SK-N-SH treated with all-trans-retinoic acid at 6 μM for 48 hours (cell line): ENCODE results near the gene ZNF697.

Experiments
- ATAC-seq: fragments of 200-7000 bp; cut with Tn5 transposase; 3 replicates; pipeline ENCODE4 v1.9.1; 2020; ENCODE audit warnings: mild to moderate bottlenecking, moderate library complexity
- ARNTL ChIP-seq: fragments of 450-650 bp; formaldehyde crosslinking; IDR thresholded peaks from 2 replicates; pipeline ENCODE4 v1.5.0; 2020; ENCODE audit warnings: low read depth, mild to moderate bottlenecking, moderate library complexity, borderline replicate concordance
- BACH2 ChIP-seq: fragments of 250-450 bp; sonication (Bioruptor Pico); IDR thresholded peaks from 2 replicates; pipeline ENCODE4 v1.9.0; 2021; ENCODE audit warnings: mild to moderate bottlenecking, borderline replicate concordance
- CSDC2 ChIP-seq: fragments of 250-450 bp; sonication (Bioruptor Pico); IDR thresholded peaks from 2 replicates; pipeline ENCODE4 v1.5.0; 2020; ENCODE audit warnings: mild to moderate bottlenecking, moderate library complexity
- ESRRG ChIP-seq: fragments of 250-450 bp; sonication (Bioruptor Pico); IDR thresholded peaks from 2 replicates; pipeline ENCODE4 v1.6.1; 2021; ENCODE audit warnings: mild to moderate bottlenecking
- GLIS3 ChIP-seq: fragments of 250-450 bp; sonication (Bioruptor Pico); IDR thresholded peaks from 2 replicates; pipeline ENCODE4 v1.5.0; 2020; ENCODE audit warnings: mild to moderate bottlenecking, moderate library complexity
- ISL1 ChIP-seq: fragments of 250-450 bp; sonication (Bioruptor Pico); IDR thresholded peaks from 2 replicates; pipeline ENCODE4 v2.1.2; 2022; ENCODE audit warnings: mild to moderate bottlenecking, moderate library complexity
- OSR1 ChIP-seq: fragments of 250-450 bp; sonication (Bioruptor Pico); IDR thresholded peaks from 2 replicates; pipeline ENCODE4 v1.8.0; 2022; ENCODE audit warnings: moderate library complexity, mild to moderate bottlenecking, inconsistent platforms
- PPARA ChIP-seq: fragments of 250-450 bp; sonication (Bioruptor Pico); IDR thresholded peaks from 2 replicates; pipeline ENCODE4 v1.5.0; 2020; ENCODE audit warnings: mild to moderate bottlenecking, borderline replicate concordance
- RARB ChIP-seq: fragments of 250-450 bp; sonication (Bioruptor Pico); IDR thresholded peaks from 2 replicates; pipeline ENCODE4 v1.8.0; 2021; ENCODE audit warnings: mild to moderate bottlenecking, moderate library complexity
- TCF4 ChIP-seq: fragments of 250-450 bp; sonication (Bioruptor Pico); IDR thresholded peaks from 2 replicates; pipeline ENCODE4 v1.8.0; 2021; ENCODE audit warnings: mild to moderate bottlenecking, moderate library complexity, borderline replicate concordance
- TOX ChIP-seq: fragments of 250-450 bp; sonication (Bioruptor Pico); IDR thresholded peaks from 2 replicates; pipeline ENCODE4 v1.8.0; 2021; ENCODE audit warnings: mild to moderate bottlenecking, moderate library complexity, borderline replicate concordance
- ZC3H10 ChIP-seq: fragments of 250-450 bp; sonication (Bioruptor Pico); IDR thresholded peaks from 2 replicates; pipeline ENCODE4 v1.5.1; 2021; ENCODE audit warnings: mild to moderate bottlenecking, moderate library complexity
- ZFP3 ChIP-seq: fragments of 250-450 bp; sonication (Bioruptor Pico); IDR thresholded peaks from 2 replicates; pipeline ENCODE4 v1.5.0; 2020; ENCODE audit warnings: mild to moderate bottlenecking, moderate library complexity
- ZNF565 ChIP-seq: fragments of 450-650 bp; formaldehyde crosslinking; conservative IDR thresholded peaks from 2 replicates; pipeline ENCODE4 v1.5.0; 2020; ENCODE audit warnings: low read depth, mild to moderate bottlenecking, moderate library complexity
- ZNF70 ChIP-seq: fragments of 450-650 bp; formaldehyde crosslinking; IDR thresholded peaks from 2 replicates; pipeline ENCODE4 v1.5.0; 2020; ENCODE audit warnings: mild to moderate bottlenecking, moderate library complexity
- ZNF8 ChIP-seq: fragments of 450-650 bp; formaldehyde crosslinking; IDR thresholded peaks from 2 replicates; pipeline ENCODE4 v1.5.0; 2020; ENCODE audit warnings: mild to moderate bottlenecking, moderate library complexity
- TF ChIP-seq, protein P1 (sequence below): fragments of 250-450 bp; sonication (Bioruptor Pico); IDR thresholded peaks from 2 replicates; pipeline ENCODE4 v1.5.1; 2021; ENCODE audit warnings: mild to moderate bottlenecking, moderate library complexity
- TF ChIP-seq, protein P2 (sequence below): fragments of 250-450 bp; sonication (Bioruptor Pico); IDR thresholded peaks from 2 replicates; pipeline ENCODE4 v1.8.0; 2020; ENCODE audit warnings: mild to moderate bottlenecking, moderate library complexity, borderline replicate concordance
- TF ChIP-seq, protein P3 (sequence below): fragments of 250-450 bp; sonication (Bioruptor Pico); IDR thresholded peaks from 2 replicates; pipeline ENCODE4 v1.8.0; 2021; ENCODE audit warnings: low read depth, mild to moderate bottlenecking, moderate library complexity, borderline replicate concordance
- TF ChIP-seq, protein P4 (sequence below): fragments of 250-450 bp; sonication (Bioruptor Pico); IDR thresholded peaks from 2 replicates; pipeline ENCODE4 v1.5.1; 2020; ENCODE audit warnings: low read depth, mild to moderate bottlenecking, moderate library complexity
- TF ChIP-seq, protein P5 (sequence below): fragments of 250-450 bp; sonication (Bioruptor Pico); IDR thresholded peaks from 2 replicates; pipeline ENCODE4 v1.5.0; 2020; ENCODE audit warnings: mild to moderate bottlenecking, moderate library complexity

ZNF697 gene

DNA sequence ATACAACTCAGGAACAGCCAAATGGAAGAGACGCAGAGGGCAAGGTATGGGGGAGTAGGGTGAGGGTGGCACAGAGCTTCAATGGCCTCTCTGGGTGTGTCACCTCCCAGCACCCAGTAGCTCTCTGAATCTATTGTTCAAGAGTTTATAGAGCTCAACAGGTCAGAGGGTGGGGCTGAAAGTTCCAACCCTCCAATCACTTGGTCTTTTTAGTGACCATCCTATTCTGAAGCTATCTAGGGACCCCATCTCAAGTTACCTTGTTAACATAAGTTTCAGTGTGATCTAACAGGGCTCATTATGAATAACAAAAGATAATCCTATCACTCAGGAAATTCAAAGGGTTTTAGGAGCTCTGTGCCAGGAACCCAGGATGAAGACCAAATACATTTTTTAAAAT, 31.2 kb upstream of the ZNF697 start:
- TF ChIP-seq ISL1 (CRISPR knock-in tag) = no peak
- no peak for TF ChIP-seq TCF4 (CRISPR knock-in tag)
- TF ChIP-seq, protein P1, sequence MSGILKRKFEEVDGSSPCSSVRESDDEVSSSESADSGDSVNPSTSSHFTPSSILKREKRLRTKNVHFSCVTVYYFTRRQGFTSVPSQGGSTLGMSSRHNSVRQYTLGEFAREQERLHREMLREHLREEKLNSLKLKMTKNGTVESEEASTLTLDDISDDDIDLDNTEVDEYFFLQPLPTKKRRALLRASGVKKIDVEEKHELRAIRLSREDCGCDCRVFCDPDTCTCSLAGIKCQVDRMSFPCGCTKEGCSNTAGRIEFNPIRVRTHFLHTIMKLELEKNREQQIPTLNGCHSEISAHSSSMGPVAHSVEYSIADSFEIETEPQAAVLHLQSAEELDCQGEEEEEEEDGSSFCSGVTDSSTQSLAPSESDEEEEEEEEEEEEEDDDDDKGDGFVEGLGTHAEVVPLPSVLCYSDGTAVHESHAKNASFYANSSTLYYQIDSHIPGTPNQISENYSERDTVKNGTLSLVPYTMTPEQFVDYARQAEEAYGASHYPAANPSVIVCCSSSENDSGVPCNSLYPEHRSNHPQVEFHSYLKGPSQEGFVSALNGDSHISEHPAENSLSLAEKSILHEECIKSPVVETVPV (CRISPR knock-in tag) = no peak
- no peak for TF ChIP-seq PPARA (CRISPR knock-in tag)
- no peak for TF ChIP-seq ZC3H10 (CRISPR knock-in tag)
- TF ChIP-seq ZNF70 (CRISPR knock-in tag) = no peak
- TF ChIP-seq ZNF565 (CRISPR knock-in tag) = no peak
- TF ChIP-seq GLIS3 (CRISPR knock-in tag) = no peak
- TF ChIP-seq ESRRG = no peak
- TF ChIP-seq ZFP3 = no peak
- no peak for TF ChIP-seq BACH2
- TF ChIP-seq, protein P2, sequence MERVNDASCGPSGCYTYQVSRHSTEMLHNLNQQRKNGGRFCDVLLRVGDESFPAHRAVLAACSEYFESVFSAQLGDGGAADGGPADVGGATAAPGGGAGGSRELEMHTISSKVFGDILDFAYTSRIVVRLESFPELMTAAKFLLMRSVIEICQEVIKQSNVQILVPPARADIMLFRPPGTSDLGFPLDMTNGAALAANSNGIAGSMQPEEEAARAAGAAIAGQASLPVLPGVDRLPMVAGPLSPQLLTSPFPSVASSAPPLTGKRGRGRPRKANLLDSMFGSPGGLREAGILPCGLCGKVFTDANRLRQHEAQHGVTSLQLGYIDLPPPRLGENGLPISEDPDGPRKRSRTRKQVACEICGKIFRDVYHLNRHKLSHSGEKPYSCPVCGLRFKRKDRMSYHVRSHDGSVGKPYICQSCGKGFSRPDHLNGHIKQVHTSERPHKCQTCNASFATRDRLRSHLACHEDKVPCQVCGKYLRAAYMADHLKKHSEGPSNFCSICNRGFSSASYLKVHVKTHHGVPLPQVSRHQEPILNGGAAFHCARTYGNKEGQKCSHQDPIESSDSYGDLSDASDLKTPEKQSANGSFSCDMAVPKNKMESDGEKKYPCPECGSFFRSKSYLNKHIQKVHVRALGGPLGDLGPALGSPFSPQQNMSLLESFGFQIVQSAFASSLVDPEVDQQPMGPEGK (CRISPR knock-in tag) = no peak
- no peak for TF ChIP-seq CSDC2
- TF ChIP-seq, protein P3, sequence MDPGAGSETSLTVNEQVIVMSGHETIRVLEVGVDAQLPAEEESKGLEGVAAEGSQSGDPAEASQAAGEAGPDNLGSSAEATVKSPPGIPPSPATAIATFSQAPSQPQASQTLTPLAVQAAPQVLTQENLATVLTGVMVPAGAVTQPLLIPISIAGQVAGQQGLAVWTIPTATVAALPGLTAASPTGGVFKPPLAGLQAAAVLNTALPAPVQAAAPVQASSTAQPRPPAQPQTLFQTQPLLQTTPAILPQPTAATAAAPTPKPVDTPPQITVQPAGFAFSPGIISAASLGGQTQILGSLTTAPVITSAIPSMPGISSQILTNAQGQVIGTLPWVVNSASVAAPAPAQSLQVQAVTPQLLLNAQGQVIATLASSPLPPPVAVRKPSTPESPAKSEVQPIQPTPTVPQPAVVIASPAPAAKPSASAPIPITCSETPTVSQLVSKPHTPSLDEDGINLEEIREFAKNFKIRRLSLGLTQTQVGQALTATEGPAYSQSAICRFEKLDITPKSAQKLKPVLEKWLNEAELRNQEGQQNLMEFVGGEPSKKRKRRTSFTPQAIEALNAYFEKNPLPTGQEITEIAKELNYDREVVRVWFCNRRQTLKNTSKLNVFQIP (CRISPR knock-in tag) = no peak
- TF ChIP-seq TOX = no peak
- TF ChIP-seq ZNF8 (CRISPR knock-in tag) = no peak
- no peak for TF ChIP-seq ARNTL (CRISPR knock-in tag)
- TF ChIP-seq, protein P4, sequence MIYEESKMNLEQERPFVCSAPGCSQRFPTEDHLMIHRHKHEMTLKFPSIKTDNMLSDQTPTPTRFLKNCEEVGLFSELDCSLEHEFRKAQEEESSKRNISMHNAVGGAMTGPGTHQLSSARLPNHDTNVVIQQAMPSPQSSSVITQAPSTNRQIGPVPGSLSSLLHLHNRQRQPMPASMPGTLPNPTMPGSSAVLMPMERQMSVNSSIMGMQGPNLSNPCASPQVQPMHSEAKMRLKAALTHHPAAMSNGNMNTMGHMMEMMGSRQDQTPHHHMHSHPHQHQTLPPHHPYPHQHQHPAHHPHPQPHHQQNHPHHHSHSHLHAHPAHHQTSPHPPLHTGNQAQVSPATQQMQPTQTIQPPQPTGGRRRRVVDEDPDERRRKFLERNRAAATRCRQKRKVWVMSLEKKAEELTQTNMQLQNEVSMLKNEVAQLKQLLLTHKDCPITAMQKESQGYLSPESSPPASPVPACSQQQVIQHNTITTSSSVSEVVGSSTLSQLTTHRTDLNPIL (CRISPR knock-in tag) = no peak
- TF ChIP-seq, protein P5, sequence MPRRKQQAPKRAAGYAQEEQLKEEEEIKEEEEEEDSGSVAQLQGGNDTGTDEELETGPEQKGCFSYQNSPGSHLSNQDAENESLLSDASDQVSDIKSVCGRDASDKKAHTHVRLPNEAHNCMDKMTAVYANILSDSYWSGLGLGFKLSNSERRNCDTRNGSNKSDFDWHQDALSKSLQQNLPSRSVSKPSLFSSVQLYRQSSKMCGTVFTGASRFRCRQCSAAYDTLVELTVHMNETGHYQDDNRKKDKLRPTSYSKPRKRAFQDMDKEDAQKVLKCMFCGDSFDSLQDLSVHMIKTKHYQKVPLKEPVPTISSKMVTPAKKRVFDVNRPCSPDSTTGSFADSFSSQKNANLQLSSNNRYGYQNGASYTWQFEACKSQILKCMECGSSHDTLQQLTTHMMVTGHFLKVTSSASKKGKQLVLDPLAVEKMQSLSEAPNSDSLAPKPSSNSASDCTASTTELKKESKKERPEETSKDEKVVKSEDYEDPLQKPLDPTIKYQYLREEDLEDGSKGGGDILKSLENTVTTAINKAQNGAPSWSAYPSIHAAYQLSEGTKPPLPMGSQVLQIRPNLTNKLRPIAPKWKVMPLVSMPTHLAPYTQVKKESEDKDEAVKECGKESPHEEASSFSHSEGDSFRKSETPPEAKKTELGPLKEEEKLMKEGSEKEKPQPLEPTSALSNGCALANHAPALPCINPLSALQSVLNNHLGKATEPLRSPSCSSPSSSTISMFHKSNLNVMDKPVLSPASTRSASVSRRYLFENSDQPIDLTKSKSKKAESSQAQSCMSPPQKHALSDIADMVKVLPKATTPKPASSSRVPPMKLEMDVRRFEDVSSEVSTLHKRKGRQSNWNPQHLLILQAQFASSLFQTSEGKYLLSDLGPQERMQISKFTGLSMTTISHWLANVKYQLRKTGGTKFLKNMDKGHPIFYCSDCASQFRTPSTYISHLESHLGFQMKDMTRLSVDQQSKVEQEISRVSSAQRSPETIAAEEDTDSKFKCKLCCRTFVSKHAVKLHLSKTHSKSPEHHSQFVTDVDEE (CRISPR knock-in tag) = no peak
- TF ChIP-seq OSR1 (CRISPR knock-in tag) = no peak
- ATAC-seq = no peak

DNA sequence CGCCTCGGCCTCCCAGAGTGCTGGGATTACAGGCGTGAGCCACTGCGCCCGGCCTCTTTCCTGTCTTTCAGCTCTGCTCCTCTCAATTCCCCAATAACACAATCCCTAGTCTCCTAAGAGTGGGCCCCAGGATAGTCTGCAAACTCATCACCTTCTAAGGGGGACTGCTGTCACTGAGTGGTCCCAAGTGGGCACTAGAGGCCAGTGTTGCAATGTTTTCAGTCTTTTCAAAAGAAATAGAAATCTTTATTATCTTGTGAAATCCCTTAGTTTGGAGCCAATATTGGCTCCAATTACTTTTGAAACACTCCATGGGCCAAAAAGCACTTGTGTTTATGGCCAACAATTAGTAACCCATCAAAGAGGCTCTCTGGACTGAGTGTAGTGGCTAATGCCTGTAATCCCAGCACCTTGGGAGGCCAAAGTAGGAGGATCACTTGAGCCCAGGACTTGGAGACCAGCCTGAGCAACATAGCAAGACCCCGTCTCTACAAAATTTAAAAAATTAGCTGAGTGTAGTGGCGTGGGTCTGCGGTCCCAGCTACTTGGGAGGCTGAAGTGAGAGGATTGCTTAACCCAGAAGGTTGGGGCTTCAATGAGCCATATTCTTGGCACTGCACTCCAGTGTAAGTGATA, 28.6 kb upstream of the ZNF697 start:
- no peak for ATAC-seq
- no peak for TF ChIP-seq ARNTL (CRISPR knock-in tag)
- no peak for TF ChIP-seq ZNF70 (CRISPR knock-in tag)
- TF ChIP-seq ZNF8 (CRISPR knock-in tag) = no peak
- TF ChIP-seq GLIS3 (CRISPR knock-in tag) = no peak
- TF ChIP-seq ZC3H10 (CRISPR knock-in tag) = no peak
- TF ChIP-seq, protein P5 (CRISPR knock-in tag) = no peak
- no peak for TF ChIP-seq BACH2
- TF ChIP-seq, protein P3 (CRISPR knock-in tag) = no peak
- TF ChIP-seq, protein P2 (CRISPR knock-in tag) = no peak
- no peak for TF ChIP-seq ZFP3
- no peak for TF ChIP-seq RARB (CRISPR knock-in tag)
- TF ChIP-seq ESRRG = no peak
